ENCODE measurements around the gene SLC9A1.

SLC9A1 gene

DNA sequence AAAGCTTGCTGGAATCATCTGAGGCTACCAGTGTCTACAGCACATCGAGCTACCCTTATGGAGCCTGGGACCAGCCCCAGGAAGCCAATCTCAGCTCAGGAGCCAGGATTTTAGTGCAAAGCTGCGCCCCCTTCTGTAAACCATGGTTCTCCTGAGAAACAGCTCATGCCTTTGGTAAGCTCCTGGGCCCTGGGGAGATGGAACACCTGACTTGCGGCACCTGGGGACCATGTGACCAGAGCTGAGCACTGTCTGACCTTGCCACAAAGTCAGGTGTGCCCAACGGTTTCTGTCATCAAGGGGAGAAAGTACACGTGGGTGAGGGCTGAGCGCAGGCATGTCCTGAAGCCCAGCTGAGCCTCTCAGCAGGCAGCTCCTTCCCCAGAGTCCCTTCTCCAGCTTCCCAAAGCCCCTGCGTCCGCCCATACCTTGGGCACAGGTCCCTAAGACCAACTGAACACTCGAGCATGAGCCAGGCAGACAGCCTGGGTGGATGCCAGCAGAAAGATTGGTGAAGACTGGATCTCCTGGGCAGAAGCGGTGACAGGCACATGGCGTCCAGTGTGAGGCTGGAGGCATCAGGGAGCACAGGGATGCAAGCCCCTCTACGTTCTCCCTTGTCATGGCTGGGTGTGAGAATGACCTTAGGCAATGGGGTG is 84.4 kb downstream of the SLC9A1 start:
- DNase-seq (ENCODE audit: low read depth in 2 of 2): no peak

- no peak for DNase-seq (ENCODE audit: low read depth in 2 of 2)
Observed at GRCh38 chr1:27068922-27069321, 86.0 kb downstream of the SLC9A1 start.

DNA sequence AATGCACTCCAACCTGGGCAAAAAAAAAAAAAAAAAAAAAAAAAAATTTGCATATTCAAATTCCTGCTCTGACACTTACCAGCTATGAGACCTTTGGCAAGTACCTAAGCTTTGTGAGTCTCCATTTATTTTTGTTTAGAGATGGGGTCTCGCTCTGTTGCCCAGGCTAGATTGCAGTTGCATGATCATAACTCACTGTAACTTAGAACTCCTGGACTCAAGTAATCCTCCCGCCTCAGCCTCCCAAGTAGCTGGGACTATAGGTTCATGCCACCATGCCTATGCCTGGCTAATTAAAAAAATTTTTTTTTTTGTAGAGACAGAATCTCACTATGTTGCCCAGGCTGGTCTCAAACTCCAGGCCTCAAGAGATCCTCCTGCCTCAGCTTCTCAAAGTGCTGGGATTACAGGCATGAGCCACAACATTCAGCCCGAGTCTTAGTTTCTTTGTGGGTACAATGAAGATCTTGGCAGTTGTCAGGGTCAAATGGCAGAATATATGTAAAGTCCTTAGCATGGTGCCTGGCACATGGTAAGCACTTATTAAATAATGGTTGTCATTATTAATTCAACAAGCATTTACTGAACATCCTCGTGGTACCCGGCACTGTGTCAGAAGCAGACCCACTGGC is 88.8 kb downstream of the SLC9A1 start:
- no peak for DNase-seq (ENCODE audit: low read depth in 2 of 2)

GRCh38 chr1:27060891-27061290 is 94.0 kb downstream of the SLC9A1 start:
- no peak for DNase-seq (ENCODE audit: low read depth in 2 of 2)

DNA sequence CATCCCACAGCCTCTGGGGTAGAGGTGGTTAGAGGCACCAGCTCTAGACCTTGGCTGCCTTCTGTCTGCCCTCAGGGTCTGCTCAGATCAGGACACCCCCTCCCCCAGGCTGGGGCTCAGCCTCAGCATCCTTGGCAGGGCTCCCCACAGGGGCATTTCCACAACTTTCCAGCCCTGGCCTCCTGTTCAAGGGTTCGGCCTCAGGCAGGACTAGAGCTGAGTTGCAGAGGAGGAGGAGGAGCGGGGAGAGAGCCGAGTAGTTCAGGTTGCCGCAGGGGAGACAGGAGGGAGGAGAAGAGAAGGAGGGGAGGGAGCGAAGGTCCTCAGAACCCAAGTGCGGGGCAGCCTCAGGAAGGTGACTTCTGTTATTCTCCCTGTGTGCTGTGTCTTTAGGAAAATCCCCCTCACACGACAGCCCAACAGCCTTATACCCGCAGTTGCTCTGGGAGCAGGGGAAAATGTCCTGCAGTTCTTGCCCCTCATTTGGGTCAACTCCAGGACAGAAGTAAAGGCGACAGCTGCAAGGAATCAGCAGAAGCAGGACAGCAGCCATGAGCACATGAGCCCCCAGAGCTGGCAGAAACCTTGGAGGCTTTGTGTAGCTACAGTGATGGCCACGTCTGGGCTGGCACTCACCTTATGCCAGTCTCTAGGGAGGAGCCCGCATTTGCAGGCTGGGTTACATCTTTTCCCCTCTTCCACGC is 95.8 kb downstream of the SLC9A1 start:
- no peak for DNase-seq (ENCODE audit: low read depth in 2 of 2)

DNA sequence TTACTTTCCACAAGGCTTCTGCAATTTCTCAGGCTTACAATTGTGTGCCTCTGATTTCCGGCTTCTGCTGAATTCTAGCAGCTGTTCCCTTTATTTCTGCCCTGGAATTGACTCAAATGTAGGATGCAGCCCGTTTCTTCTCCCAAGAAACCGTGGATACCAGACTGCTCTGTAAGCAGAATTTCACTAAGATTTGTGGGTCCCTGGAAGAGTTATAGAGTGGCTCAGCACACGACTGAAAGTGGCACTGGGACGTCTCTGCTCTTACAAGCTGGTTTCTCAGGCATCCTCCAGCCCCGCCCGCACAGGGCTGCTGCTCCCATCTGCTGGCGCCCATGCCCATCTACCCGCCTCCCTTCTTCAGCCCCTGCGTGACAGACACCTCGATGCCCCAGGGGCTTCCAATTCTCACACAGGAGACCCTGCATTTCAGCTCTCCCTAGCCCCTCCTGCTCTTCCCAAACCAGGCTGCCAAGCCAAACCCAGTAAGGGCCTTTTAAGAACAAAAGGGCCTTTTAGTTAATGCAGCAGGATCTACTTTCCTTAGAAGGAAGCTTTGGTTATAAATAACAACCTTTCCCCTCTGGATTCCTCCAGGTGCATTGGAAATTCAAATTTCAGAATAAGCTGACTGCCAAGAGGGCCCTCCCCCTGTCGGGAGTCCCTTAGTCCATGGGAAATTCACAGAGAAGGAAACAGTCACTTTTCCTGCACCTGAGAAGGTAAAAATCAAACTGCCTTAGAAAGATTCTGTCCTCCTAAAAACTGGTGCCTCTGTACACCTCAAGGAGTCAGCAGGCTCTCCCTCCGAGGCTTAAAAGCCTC is 96.9 kb downstream of the SLC9A1 start:
- DNase-seq (ENCODE audit: low read depth in 2 of 2): no peak

DNA sequence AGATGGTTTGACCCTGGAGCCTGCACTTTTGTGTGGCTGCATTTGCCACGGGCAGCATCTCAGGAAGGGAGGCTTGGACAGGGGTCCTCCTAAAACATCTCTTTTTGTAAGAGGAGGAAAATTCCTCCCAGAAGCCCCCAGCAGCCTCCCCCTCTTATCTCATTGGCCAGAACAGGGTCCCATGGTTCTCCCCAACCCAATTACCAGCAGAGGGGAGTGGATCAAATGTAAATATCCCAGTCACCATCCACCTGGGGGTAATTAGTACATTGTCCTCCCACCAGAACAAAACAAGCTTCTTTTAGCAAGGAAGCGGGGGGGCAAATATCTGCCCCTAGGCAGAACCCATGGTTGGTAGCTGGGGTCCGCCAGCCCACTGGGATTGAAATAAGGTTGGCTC is 97.5 kb downstream of the SLC9A1 start:
- DNase-seq (ENCODE audit: low read depth in 2 of 2): no peak

GRCh38 chr1:27053977-27054753 is 100.8 kb downstream of the SLC9A1 start:
- DNase-seq (ENCODE audit: low read depth in 2 of 2): no peak

- no peak for DNase-seq (ENCODE audit: low read depth in 2 of 2)
Observed at GRCh38 chr1:27052527-27052926, 102.4 kb downstream of the SLC9A1 start.

DNA sequence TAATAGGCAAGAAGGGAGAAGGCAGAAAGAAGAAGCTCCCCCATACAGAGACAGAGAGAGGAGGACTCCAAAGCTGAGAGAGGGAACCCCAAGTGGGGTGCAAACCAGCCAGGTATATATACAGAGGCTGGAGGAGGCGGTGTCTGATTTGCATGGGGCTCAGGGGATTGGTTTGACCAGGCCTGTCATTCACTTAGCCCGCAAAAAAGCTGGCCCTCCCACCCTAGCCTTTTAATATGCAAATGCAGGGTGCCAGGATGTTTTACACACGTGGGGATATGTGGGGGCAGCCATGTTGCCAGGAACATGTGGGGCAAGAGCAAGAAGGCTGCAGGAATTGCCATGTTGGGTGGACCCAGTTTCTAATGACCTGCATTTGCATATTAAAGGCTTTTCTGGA is 105.3 kb downstream of the SLC9A1 start:
- no peak for DNase-seq (ENCODE audit: low read depth in 2 of 2)

GRCh38 chr1:27049100-27049499 is 105.8 kb downstream of the SLC9A1 start:
- no peak for DNase-seq (ENCODE audit: low read depth in 2 of 2)
